ENCODE data around the gene HTT-AS.

Gene HTT-AS

GRCh38 chr4:3047464-3048286 lies 26.7 kb downstream of the HTT-AS start:
- DNase-seq, result peak; percentile 62

GRCh38 chr4:3046623-3047022 lies 27.7 kb downstream of the HTT-AS start:
- no peak for DNase-seq

GRCh38 chr4:3046162-3046561 lies 28.2 kb downstream of the HTT-AS start:
- no peak for DNase-seq

GRCh38 chr4:3044870-3045819 lies 29.2 kb downstream of the HTT-AS start:
- no peak for DNase-seq

- DNase-seq, result no peak
Measured at GRCh38 chr4:3043282-3044020, 30.9 kb downstream of the HTT-AS start.

- DNase-seq, result no peak
Measured at GRCh38 chr4:3042226-3042625, 32.1 kb downstream of the HTT-AS start.

GRCh38 chr4:3041192-3042142 lies 32.9 kb downstream of the HTT-AS start:
- peak; percentile 31 for DNase-seq

GRCh38 chr4:3040452-3041191 lies 33.7 kb downstream of the HTT-AS start:
- no peak for DNase-seq

- no peak for DNase-seq
Measured at GRCh38 chr4:3039706-3040366, 34.5 kb downstream of the HTT-AS start.

GRCh38 chr4:3037957-3038461 lies 36.3 kb downstream of the HTT-AS start:
- peak; percentile 66 for DNase-seq

GRCh38 chr4:3036131-3036952 lies 38.0 kb downstream of the HTT-AS start:
- no peak for DNase-seq

- DNase-seq, result no peak
Measured at GRCh38 chr4:3035674-3036073, 38.7 kb downstream of the HTT-AS start.

- no peak for DNase-seq
Measured at GRCh38 chr4:3035249-3035648, 39.1 kb downstream of the HTT-AS start.

- DNase-seq, result no peak
Measured at GRCh38 chr4:3034231-3034630, 40.1 kb downstream of the HTT-AS start.

GRCh38 chr4:3031357-3032082 lies 42.8 kb downstream of the HTT-AS start:
- DNase-seq, result peak; percentile 74

GRCh38 chr4:3030566-3031356 lies 43.6 kb downstream of the HTT-AS start:
- no peak for DNase-seq

- no peak for DNase-seq
Measured at GRCh38 chr4:3029464-3029863, 44.9 kb downstream of the HTT-AS start.

GRCh38 chr4:3026540-3026939 lies 47.8 kb downstream of the HTT-AS start:
- DNase-seq, result no peak

Data from COR-L47 (cell line).